Umbilical cord (tissue), 2 donors: ENCODE measurements around the gene NEMF. TPM values are rescaled to one million over a fixed set of nuclear protein-coding genes. Genes with fewer than 3 reads are reported as not detected.
A peak's percentile ranks its signal among the peaks of the same experiment; 100 is the strongest.
"Not testable (repeated sequence)": the region's sequence is repeated elsewhere in the genome, so short reads cannot be mapped to it uniquely, and the experiment has no call there.

ENCODE experiments used
- DNase-seq: peaks from one replicate; pipeline ENCODE4 v3.0.0-alpha.2; 2015; ENCODE audit warnings: low spot score
- total RNA-seq: library from RNA; depleted of rRNA; stranded (reverse); fragments of >200 nt; gene quantifications from one replicate; pipeline ENCODE4 v1.2.3, GENCODE V29; 2014; ENCODE audit warnings: low replicate concordance; ENCODE audit not compliant: insufficient read depth

The NEMF gene
- total RNA-seq, 1 donor from 2014 or later = 102 TPM

DNA sequence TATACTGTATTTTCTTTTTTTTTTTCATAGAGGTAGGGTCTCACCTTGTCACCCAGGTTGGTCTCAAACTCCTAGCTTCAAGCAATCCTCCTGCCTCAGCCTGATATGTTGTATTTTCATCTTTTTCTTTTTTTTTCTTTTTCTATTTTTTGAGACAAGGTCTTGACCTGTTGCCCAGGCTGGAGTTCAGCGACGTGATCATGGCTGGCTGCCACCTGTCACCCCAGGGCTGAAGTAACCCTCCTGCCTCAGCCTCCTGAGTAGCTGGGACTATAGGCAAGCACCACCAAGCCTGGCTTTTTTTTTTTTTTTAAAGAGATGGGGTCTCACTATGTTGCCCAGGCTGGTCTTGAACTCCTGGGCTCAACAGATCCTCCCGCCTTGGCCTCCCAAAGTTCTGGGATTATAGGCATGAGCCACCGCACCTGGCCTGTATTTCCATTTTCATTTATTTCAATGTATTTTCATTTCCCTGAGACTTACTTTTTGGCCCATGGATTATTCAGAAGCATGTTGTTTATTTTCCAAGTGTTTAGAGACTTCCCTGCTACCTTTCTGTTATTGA lies 24.1 kb upstream of the NEMF start:
- no peak for DNase-seq

DNA sequence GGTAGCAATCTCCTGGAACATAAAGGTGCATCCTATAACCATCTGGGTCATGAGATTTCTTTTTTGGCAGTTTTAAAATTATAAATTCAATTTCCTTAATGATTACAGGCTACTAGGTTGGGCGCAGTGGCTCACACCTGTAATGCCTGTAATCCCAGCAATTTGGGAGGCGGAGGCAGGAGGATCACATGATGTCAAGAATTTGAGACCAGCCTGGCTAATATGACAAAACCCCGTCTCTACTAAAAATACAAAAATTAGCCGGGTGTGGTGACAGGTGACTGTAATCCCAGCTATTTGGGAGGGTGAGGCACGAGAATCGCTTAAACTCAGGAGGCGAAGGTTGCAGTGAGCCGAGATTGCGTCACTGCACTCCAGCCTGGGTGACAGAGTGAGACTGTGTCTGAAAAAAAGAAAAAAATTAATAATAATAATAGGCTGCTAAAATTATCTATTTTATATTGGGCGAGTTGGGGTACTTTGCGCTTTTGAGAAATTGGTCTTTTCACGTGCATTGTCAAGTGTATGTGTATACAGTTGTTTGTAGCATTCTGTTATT lies 23.1 kb upstream of the NEMF start:
- DNase-seq = no peak

GRCh38 chr14:49873548-49873947 lies 21.0 kb upstream of the NEMF start:
- DNase-seq = not testable (repeated sequence)

- no peak for DNase-seq
These were observed 18.3 kb upstream of the NEMF start for GRCh38 chr14:49870908-49871307.

DNA sequence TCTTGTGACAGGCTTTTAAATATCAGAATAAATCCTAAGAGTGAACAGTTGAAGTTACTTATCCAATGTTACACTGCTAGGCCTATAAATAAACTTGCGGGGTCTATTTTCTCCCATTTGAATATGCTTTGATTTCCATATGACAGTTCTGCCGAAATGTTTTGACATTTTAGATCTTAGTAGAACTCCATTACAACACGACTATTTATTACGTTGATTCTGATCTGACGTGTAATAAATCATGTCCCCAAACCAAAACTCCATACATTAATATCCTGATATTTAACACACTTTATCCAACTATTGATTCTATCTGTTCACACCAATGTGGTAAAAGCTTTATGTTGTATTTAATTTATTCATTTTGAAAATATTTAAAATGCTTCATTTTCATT lies 16.1 kb upstream of the NEMF start:
- DNase-seq = no peak

DNA sequence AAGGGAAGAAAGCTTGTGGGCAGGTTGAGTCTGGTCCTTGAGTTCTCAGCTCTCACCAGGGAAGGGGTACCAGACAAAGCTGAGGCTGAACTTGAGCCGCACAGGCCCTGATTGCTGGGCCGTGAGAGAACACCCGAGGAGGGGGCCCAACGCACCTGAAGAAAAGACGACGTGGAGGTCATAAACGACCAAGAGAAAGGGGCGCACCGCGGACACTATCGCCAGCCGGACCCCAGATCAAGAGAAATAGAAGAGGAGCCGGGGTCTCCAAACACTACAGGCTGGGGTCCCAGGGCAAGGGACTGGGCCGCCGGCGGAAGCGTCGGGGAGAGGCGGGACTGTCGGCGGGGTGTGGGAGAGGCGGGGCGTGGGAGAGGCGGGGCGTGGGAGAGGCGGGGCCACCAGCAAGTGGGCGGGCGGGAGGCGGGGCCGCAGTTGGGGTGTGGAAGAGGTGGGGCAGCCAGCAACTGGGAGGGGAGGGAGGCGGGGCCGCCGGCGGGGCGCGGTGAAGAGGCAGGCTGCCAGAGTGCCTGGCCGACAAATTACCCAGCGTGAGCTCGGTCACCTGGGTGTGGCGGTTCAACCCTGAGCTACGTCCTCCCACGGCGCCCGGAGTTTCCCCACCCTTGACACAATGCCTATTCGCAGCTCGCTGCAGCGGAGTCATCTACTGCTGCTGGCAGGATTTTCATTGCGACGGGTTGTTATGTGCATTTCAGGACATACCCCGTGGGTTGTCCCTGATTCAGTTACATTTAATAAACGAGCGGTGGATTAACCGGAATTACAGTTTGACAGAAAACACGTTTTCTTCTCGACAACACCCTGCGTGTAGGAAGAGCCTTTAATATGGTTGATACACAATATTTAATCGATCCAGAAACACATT lies 15.5 kb upstream of the NEMF start:
- DNase-seq = peak; percentile 96

GRCh38 chr14:49865431-49865859 lies 12.9 kb upstream of the NEMF start:
- DNase-seq = peak; percentile 73

GRCh38 chr14:49863487-49864281 lies 11.1 kb upstream of the NEMF start:
- peak; percentile 55 for DNase-seq

- DNase-seq = peak; percentile 94
These were observed 9.6 kb upstream of the NEMF start for GRCh38 chr14:49862089-49862673.

GRCh38 chr14:49861699-49862088 lies 9.1 kb upstream of the NEMF start:
- DNase-seq = peak; percentile 95

DNA sequence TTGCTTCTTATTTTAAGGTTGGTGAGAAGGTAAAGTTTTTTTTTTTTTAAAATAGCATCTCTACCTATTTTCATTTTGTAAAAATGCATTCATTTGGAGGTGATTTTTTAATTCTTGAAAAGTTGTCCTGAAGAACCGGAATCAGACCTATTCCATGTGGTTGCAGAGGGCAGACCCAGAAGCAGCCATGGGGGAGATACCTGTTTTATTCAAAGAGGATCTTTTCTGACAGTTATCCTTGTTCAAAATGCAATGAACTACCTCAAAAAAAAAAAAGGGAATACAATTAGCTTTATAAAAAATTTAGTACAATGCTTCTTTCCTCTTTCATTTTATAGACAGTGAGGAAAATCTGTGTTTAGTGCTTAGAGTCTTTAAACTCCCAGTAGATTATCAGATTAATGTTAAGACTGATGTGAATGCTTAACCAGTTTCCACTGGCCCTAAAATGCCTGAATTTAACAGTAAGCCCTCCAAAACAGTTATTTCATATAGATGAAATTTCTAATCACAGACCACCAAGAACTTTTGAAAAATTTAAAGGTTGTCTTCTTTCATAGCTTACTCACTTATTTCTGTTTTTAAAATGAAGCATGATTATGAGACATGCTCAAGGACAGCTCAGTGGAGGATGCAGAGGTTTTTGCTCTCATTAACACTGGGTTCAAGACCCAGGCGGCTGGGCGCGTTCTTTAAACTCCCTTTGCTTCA lies 8.6 kb upstream of the NEMF start:
- no peak for DNase-seq

GRCh38 chr14:49858383-49858782 lies 5.8 kb upstream of the NEMF start:
- DNase-seq = no peak

DNA sequence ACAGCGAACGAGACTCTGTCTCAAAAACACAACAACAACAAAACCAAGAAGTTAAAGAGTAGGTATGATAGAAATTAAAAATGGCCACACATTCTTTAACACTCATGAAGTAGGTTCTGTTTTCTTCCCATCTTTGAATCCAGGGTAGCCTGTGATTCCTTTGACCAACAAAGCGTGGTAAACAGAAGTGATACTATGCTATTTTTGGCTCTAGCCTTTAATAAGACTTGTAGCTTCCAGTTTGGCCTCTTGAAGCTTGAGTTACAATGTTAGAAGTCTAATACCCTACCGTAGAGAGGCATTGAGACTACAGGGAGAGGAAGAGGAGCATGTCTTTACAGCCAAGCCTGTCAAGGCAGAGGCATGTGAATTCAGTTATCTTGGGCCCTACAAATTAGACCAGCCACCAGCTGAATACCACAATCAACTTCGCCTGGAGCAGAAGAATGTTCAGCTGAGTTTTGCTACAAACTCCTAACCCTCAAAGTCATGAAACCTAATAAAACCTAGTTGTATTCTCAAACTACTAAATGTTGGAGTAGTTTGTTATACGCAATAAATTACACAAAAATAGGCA lies 4.9 kb upstream of the NEMF start:
- DNase-seq = no peak

DNA sequence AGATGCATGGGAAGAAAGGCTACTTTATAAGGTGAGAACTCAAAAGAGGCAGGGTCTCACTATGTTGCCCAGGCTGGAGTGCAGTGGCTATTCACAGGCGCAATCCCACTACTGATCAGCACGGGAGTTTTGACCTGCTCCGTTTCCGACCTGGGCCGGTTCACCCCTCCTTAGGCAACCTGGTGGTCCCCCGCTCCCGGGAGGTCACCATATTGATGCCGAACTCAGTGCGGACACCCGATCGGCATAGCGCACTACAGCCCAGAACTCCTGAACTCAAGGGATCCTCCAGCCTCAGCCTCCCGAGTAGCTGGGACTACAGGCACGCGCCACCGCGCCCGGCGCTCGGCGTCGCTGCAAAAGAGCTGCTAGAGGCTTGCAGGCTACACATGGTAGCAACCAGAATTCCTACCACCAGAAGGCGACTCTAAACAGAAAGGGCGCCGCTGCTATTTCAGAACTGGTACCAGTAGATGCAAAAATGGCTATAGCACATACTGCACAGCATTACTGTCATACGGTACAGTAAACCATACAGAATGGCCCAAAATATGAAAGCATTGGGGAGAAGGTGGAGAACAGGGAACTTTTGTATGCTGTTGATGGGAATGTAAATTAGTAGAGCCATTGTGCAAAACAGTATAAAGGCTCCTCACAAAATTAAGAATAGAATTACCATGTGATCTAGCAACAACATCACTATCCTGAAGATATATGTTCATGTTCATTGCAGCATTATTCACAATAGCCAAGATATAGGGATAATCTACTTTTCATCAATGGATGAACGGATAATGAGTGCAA lies 1.2 kb upstream of the NEMF start:
- DNase-seq = peak; percentile 81

DNA sequence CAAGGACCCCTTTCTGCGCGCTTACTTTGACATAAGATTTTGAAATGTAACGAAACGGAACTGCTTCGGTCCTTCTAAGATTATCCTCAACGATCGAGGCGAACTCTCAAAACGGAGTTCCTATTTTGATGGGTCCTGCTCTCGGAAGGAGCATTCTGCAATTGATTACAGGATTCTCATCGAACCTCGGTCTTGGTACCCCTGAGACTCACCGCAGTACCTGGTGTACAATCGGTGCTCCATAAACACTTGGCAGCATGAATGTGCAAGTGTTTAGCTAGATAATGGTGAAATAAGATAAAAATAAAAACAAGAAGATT lies 530 bp upstream of the NEMF start:
- no peak for DNase-seq

DNA sequence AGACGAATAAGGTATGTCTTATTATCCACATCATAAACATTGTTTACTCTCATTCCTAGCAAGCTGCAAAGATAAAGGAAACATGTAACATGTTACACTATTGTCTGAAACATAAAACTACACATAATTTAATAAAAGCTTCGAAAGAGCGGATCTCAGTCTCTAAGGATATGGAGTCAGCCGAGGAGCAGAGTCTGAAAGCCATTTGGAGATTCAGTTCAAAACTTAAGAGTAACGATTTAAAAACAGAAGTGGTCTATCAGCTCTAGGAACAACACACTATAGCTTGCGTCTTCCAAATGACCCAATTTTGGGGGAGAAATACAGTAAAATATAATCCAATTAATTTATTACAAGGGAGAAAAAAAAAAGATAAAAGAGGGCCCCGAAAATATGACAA lies 775 bp downstream of the NEMF start:
- DNase-seq = no peak

DNA sequence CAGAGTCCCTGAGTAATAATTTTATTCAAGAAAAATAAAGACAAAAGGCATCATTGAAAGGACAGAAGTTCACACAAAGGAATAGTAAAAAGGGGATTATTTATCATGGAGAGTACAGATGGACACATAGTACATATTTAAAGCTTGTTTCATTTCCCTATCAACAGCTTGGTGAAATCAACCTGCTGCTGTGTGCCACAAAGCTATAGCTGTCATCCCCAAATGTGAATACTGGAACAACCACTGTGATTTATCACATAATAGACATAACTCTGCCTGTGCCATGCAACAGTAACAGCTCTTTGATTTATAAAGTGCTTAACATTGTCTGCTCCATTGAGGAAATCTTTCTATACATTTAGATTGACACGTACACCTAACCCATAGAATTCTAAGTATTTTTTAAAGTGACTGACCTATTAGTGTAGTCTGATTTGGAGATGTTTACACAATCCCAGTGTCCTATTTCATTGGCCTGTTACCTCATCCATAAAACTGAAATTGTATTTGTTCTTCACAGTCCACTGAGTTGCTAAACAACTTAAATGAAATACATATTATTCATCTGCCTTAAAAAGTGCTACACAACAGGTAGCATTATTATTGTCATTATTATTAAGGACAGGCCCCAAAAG lies 3.3 kb downstream of the NEMF start:
- DNase-seq = no peak

- DNase-seq = no peak
These were observed 23.9 kb downstream of the NEMF start for GRCh38 chr14:49828640-49829039.

GRCh38 chr14:49820176-49820575 lies 32.4 kb downstream of the NEMF start:
- DNase-seq = no peak

GRCh38 chr14:49816844-49817243 lies 35.7 kb downstream of the NEMF start:
- no peak for DNase-seq
